Measurements from ENCODE around the gene SEBOX.

The SEBOX gene

GRCh38 chr17:28368915-28369683 lies 4.1 kb upstream of the SEBOX start:
- DNase-seq (ENCODE audit: low read depth) = no peak

DNA sequence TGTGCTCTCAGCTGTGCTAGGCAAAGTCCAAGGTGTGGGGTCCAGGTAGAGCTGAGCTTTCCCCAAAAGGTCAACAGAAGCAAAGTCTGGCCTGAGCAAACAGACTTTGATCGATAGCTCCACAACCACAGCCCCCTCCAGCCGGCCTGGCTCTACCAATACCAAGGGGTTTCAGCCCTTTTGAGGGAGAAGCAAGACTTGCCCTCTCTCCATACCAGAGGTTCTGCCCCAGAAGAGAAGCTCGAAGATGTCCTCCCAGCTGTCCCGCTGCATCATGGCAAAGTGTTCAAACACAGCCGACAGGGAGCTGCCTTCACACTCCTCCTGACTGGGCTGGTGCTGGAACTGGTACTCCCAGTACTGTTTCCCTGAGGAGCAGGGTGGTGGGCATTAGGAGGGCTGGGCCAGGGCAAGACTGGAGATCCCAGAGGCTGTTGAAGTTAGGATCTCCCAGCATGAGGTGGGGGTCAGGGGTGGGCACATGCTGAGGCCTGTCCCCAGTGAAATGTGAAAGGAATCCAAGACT lies 3.4 kb upstream of the SEBOX start:
- no peak for DNase-seq (ENCODE audit: low read depth)

DNA sequence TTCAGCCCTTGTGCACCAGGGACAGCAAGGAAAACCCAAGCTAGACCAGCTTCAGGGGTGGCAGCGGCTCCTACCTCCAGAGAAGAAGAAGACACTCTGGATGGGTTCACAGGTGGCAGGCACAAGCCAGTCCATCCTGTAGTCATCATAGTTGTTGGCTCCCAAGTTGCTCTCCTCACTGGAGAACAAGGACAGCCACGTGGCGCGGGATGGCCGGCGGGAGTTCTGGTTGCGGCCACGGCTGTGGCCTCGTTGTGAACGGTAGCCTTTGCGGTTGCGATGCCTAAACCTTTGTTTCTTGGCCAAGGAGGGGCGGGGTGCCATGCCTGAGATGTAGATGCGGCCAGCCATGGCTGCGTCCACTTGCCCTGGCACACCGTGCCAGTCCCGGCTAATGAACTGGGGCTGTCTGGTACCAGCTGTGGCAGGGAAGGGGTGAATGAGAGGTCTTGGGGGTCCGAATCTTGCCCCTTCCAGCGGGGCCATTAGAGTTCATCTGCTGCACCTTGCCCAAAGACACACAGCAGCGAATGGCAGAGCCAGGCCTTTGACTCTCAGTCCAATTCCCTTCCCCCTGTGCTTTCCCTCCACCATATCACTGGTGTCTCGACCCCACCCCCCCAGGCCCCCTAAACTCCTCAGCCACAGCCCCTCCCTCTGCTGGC lies 2.8 kb upstream of the SEBOX start:
- DNase-seq (ENCODE audit: low read depth) = no peak

DNA sequence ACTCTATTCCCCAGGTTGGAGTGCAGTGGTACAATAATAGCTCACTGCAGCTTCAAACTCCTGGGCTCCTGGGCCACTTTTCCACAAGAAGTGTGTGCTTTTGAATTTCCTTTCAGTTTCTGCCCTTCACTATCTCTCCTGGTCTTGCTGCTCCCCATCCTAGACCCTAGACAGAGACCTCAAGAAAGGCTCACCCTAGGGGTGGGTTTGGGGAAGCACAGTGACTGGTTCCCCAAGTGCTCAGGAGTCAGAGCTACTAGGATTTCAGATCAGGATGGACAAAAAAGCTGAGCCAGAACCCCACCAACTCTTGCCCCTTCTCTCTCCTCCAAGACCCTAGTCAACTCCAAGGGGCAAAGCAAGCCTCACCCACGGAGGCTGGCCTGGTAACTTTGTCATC lies 1.6 kb upstream of the SEBOX start:
- DNase-seq (ENCODE audit: low read depth) = no peak

DNA sequence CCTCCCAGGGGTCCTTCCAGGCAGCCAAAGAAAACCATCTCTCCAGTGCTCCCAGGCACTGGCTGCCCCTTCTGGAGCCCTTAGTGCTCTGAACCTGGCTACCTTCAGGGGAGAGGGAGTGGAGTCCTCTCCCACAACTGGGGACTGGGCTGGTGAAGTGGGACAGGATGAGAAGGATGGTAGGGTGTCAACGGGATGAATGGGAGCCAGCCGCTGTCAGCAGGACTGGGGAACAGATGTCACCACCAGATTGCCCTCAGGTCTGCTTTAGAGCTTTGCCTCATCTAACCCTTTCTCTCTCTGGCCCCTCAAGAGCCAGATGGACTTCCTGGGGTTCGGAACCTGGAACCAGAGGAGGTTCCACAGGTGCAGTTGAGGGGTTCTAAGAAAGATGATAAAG lies 488 bp upstream of the SEBOX start:
- DNase-seq (ENCODE audit: low read depth) = no peak

GRCh38 chr17:28363776-28364650 lies 986 bp downstream of the SEBOX start:
- no peak for DNase-seq (ENCODE audit: low read depth)

DNA sequence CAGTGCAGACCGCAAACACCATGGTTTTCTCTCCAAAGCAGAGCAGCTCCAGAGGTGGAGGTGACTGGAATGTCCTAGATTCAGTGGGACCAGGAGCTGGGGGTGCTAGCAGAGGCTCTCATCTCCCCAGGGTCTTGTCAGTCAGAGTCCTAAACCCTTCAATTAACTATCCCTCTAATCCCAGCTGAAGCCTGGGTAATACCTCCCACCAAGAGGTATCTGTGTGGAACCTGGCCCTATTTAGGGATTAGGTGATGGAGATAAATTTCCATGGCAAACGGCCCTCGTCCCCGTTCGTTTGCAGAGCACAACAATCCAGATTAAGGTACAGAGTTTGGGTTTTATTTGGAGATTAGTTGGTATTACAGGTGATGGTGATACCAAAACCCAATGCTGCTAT lies 1.8 kb downstream of the SEBOX start:
- DNase-seq (ENCODE audit: low read depth) = no peak

- DNase-seq (ENCODE audit: low read depth) = no peak
Measured at GRCh38 chr17:28357901-28358197, 7.2 kb downstream of the SEBOX start.

- DNase-seq (ENCODE audit: low read depth) = peak; percentile 61
Measured at GRCh38 chr17:28357061-28357900, 7.7 kb downstream of the SEBOX start, which contains the start of gene POLDIP2. POLDIP2 (minus strand) TSS chr17:28357527; CDS start chr17:28357448, 79 bp downstream.

DNA sequence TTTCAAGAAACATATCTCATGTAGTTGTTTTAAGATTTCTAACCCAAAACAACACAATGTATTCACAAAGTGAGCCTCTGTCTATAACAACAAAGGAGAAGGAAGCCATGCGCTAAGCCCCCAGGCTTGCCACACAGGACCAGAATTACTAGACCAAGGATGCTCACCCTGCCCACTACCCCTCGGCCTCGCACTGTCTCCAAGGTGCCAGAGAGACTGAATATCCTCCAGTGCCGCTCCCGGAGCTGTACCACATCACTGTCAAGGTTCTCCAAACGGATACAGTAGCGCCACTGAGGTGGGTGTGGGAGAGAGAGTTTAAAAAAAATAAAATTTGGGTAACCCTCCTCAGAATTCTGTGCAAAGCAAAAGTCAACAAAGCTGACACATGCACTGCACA lies 14.7 kb downstream of the SEBOX start:
- DNase-seq (ENCODE audit: low read depth) = no peak

DNA sequence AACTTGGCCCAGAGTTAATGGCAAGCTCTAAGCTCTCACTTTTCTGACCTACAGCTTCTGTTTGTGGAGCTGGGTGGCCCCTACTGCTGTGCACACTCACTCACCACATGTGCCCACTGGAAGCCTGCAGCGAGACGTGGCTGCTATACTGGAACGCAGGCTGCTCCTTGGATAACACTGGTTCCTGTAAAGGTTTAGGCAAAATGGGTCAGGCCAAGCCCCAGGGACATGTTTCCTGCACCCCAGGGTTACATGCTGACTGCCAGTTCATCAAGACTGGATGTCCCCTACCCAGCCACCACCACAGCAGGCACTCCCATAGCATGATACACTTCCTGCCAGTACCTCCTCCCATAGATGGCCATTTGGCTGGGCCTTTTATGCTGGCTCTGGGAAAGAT lies 16.0 kb downstream of the SEBOX start:
- no peak for DNase-seq (ENCODE audit: low read depth)

DNA sequence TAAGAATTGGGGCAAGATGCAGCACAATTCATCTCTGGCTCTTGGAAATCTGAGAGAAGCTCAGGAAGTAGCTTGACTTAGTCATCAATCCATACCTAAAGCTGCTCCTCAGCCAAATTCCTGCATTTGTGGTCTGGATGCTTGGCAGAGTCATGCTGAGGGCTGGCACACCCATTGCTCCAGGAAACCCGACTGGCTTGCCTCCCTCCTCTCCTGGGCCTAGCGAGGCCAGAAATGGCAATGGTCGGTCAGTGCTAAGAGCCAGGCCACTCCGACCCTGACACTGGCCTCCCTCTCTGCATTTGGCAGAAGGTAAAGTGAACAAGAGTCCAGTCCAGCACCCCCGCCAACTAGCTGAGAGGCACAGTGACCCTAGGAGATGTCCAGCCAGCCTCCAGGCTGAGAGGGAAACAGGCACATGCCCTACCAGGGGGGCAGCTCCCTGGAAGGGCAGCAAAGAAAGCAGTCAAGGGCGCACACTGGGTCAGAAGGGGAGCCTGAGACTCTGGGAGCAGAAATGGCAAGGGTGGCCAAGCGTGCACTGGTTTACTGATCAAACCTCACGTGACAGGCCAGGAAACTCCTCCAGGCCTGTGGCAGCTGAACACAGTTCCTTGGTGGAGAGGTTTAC lies 17.6 kb downstream of the SEBOX start:
- DNase-seq (ENCODE audit: low read depth) = peak; percentile 79

GRCh38 chr17:28346746-28347246 lies 18.2 kb downstream of the SEBOX start:
- DNase-seq (ENCODE audit: low read depth) = no peak

GRCh38 chr17:28346199-28346580 lies 18.8 kb downstream of the SEBOX start:
- no peak for DNase-seq (ENCODE audit: low read depth)

DNA sequence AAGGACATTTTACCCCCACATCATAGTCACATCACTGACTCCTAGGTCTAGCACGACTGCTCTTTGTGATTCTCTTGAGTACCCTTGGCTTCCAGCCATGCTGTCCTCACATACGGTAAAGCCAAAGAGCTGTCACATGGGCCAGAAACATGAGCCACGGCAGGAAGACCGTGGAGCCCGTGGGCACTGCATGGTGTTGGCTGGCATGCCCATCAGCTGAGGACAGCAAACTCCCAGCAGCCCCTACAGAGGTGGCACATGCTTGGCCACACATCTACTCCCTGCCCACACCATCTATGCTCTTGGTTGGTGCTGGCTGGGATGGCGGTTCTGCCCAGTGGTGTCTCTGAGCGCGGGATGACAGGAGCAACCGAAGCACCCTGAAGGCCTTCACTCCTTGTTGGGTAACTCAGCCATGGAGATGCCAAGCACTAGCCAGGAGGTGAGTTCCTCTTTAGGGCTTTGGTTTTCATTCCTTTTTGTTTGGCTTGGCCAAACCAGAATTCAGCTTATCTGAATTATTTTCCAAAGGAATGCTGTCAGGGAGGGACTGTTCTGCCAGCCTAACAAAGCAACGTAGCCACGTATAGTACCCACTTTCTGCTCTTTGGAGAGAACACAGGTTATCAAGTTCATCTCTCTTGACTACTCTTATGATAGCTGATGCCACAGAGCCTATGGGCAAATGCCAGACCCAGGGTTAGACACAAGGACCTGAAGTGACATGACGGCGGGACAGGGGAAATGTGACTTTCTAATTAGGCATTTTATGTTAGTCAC lies 19.4 kb downstream of the SEBOX start:
- DNase-seq (ENCODE audit: low read depth) = no peak

DNA sequence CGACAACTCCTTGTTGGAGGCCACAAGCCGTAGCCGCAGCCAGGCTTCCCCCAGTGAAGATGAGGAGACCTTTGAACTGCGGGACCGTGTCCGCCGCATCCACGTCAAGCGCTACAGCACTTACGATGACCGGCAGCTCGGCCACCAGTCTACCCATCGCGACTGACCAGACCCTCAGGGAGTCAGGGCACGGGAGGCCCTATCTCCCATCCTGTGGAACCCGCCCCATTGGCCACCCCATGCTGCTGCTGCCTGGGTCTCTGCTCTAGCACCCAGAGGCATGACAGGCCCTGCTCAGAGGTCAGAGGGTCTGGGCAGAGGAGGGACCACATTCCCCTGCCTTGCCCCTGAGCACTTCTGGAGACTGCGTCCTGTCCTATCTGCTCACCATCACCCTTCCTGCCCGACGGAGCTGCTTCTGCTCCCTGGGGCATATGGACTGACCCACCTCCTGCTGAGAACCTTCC lies 20.5 kb downstream of the SEBOX start:
- DNase-seq (ENCODE audit: low read depth) = no peak

- DNase-seq (ENCODE audit: low read depth) = no peak
Measured at GRCh38 chr17:28344011-28344410, 21.0 kb downstream of the SEBOX start.

DNA sequence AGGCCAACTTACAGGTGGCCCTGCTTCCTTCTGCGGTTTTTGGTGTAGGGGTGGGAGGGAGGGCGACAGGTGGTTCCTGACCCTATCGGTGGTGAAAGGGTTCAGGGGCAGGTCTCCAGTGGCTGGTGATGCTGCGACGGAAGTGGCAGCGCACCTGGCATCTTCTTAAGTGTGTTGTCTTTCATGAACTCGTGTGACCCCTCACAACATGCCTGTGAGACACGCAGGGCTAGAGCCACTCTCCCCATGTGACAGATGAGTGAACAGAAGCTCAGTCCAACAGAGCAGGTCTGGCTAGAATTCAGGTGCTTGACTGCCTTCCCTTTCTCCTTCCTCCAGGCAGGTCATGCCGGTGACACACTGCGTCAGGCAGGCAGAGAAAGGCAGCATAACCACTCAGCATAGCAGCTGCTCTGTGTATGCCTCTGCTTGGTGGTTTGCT lies 21.5 kb downstream of the SEBOX start:
- no peak for DNase-seq (ENCODE audit: low read depth)

- no peak for DNase-seq (ENCODE audit: low read depth)
Measured at GRCh38 chr17:28342313-28342712, 22.7 kb downstream of the SEBOX start.

- no peak for DNase-seq (ENCODE audit: low read depth)
Measured at GRCh38 chr17:28341516-28341915, 23.5 kb downstream of the SEBOX start.

Data from non-pigmented ciliary epithelial cell (primary cell).